ENCODE measurements around the gene HS3ST6. TPM values are rescaled to one million over a fixed set of nuclear protein-coding genes. Genes with fewer than 3 reads are reported as not detected.
A peak's percentile ranks its signal among the peaks of the same experiment; 100 is the strongest.

Gene HS3ST6
- total and polyA plus RNA-seq, 2 of the 13 experiments (the other 11 are each of a cell fraction or from before 2014, with no cell fraction given): not detected

GRCh38 chr16:1959269-1960039 is 41.2 kb upstream of the HS3ST6 start, which contains the start of gene NDUFB10 (continued):
- 0 out of 2 replicates have a peak, but pooled peaks have one; percentile 75 for TF ChIP-seq CREB3 (CRISPR knock-in tag; IDR thresholded peaks at IDR 0.05)
- TF ChIP-seq NAIF1 (CRISPR knock-in tag; IDR thresholded peaks at IDR 0.05; ENCODE audit: borderline replicate concordance): peak; percentile 66; the same call in 1 of the 2 replicates
- peak; percentile 22; the same call in 1 of the 2 replicates for TF ChIP-seq SOX5 (CRISPR knock-in tag; IDR thresholded peaks at IDR 0.05; ENCODE audit: borderline replicate concordance)
- no peak for TF ChIP-seq ZBTB21 (CRISPR knock-in tag; IDR thresholded peaks at IDR 0.05)
- no peak; the same call in 1 of the 2 replicates for TF ChIP-seq AHR (CRISPR knock-in tag; IDR thresholded peaks at IDR 0.05)
- TF ChIP-seq ZNF609 (CRISPR knock-in tag; IDR thresholded peaks at IDR 0.05; ENCODE audit: borderline replicate concordance): no peak
- peak; percentile 42; the same call in 1 of the 2 replicates for TF ChIP-seq PRDM10 (CRISPR knock-in tag; IDR thresholded peaks at IDR 0.05; ENCODE audit: low read depth)
- TF ChIP-seq ZNF446 (CRISPR knock-in tag; IDR thresholded peaks at IDR 0.05): peak; percentile 66
- TF ChIP-seq ZNF275 (CRISPR knock-in tag; IDR thresholded peaks at IDR 0.05; ENCODE audit: borderline replicate concordance): peak; percentile 61; the same call in 1 of the 2 replicates
- TF ChIP-seq NFE2 (CRISPR knock-in tag; IDR thresholded peaks at IDR 0.05): no peak
- TF ChIP-seq ZNF850 (CRISPR knock-in tag; conservative IDR thresholded peaks at IDR 0.05): 0 out of 2 replicates have a peak, but pooled peaks have one; percentile 53
- TF ChIP-seq ZNF772 (CRISPR knock-in tag; IDR thresholded peaks at IDR 0.05): peak; percentile 82; the same call in 1 of the 2 replicates
- TF ChIP-seq SP1 (IDR thresholded peaks at IDR 0.05): no peak
- TF ChIP-seq SP1 (CRISPR knock-in tag; IDR thresholded peaks at IDR 0.05): no peak
- peak; percentile 51 for TF ChIP-seq SRSF1 (optimal IDR thresholded peaks at IDR 0.05; ENCODE audit: low read depth, low read length)
- TF ChIP-seq NCOR1 (IDR thresholded peaks at IDR 0.05; ENCODE audit: borderline replicate concordance, low read length): no peak
- peak; percentile 71; the same call in 1 of the 2 replicates for TF ChIP-seq DRAP1 (CRISPR knock-in tag; IDR thresholded peaks at IDR 0.05)
